Activated naive CD4-positive, alpha-beta T cell treated with anti-CD3 and anti-CD28 coated beads, Interleukin-2, amount 50 U/mL, for 72 hours (primary cell): Measurements from ENCODE around the gene CBLIF. TPM values are rescaled to one million over a fixed set of nuclear protein-coding genes. Genes with fewer than 3 reads are reported as not detected.
"Not testable (repeated sequence)": the region's sequence is repeated elsewhere in the genome, so short reads cannot be mapped to it uniquely, and the experiment has no call there.

Experiments
- ATAC-seq, 2 donors: fragments of 150-1000 bp; cut with Tn5 transposase; 2 replicates each; pipeline ENCODE4 v1.10.0; 2021; ENCODE audit warnings: mild to moderate bottlenecking in 2 of 2, moderate library complexity in 2 of 2
- DNase-seq, 2 donors: peaks; one replicate each; pipeline ENCODE4 v3.0.0; 2021 to 2022; ENCODE audit warnings: low spot score in 2 of 2
- H3K27ac Mint-ChIP-seq, 2 donors: one replicate each; pipeline ENCODE4 v1.8.0; 2022; ENCODE audit warnings: mild to moderate bottlenecking in 2 of 2, mixed read lengths in 2 of 2
- H3K36me3 Mint-ChIP-seq, 2 donors: one replicate each; pipeline ENCODE4 v1.8.0; 2022; ENCODE audit warnings: mixed read lengths in 2 of 2
- H3K9me3 Mint-ChIP-seq, 2 donors: one replicate each; pipeline ENCODE4 v1.8.0; 2022; ENCODE audit warnings: mixed read lengths in 2 of 2
- total RNA-seq, 2 donors: library from RNA; stranded (reverse); gene quantifications; one replicate each; pipeline ENCODE4 v1.2.3, GENCODE V29; 2022

The CBLIF gene
- total RNA-seq = not detected

- no peaks in the 10 kb centered on the region for H3K9me3 Mint-ChIP-seq
- no peaks in the 10 kb centered on the region for H3K36me3 Mint-ChIP-seq
- DNase-seq (no peak), ATAC-seq (no peak)
- no peak within 1 kb of the TSS for H3K27ac Mint-ChIP-seq
These were observed at the start of gene CBLIF for GRCh38 chr11:59845399-59845798. Gene CBLIF, minus strand, starts transcription at chr11:59845499. Its CDS starts 46 bp downstream, at chr11:59845453.

GRCh38 chr11:59894616-59895015 lies 49.3 kb upstream of the CBLIF start:
- no peak overlapping the region for H3K27ac Mint-ChIP-seq

GRCh38 chr11:59891781-59892181 lies 46.5 kb upstream of the CBLIF start:
- no peak for ATAC-seq
- DNase-seq = no peak
- Mint-ChIP-seq H3K27ac (no peak overlapping the region), H3K36me3 (peaks cover 22 to 42% of the 10 kb centered on the region in 2 donors), H3K9me3 (peaks cover 31 to 32% of the 10 kb centered on the region in 2 donors)

More at GRCh38 chr11:59894616-59895015, 49.3 kb upstream of the CBLIF start:
- ATAC-seq (no peak), DNase-seq (no peak)
- Mint-ChIP-seq H3K9me3 (peaks cover 11 to 12% of the 10 kb centered on the region in 2 donors), H3K36me3 (peaks cover 7 to 18% of the 10 kb centered on the region in 2 donors)

GRCh38 chr11:59887156-59887555 lies 41.9 kb upstream of the CBLIF start:
- Mint-ChIP-seq H3K9me3 (peaks cover 34 to 40% of the 10 kb centered on the region in 2 donors), H3K36me3 (peaks cover 22 to 47% of the 10 kb centered on the region in 2 donors)
- DNase-seq, ATAC-seq, H3K27ac Mint-ChIP-seq: not testable (repeated sequence)

- peaks cover 13 to 18% of the 10 kb centered on the region in 2 donors for H3K9me3 Mint-ChIP-seq
- ATAC-seq (no peak), DNase-seq (no peak)
- H3K36me3 Mint-ChIP-seq = peaks cover 5 to 18% of the 10 kb centered on the region in 2 donors
- no peak overlapping the region for H3K27ac Mint-ChIP-seq
These were observed 38.3 kb upstream of the CBLIF start for GRCh38 chr11:59883597-59883996.

GRCh38 chr11:59879567-59879966 lies 34.3 kb upstream of the CBLIF start:
- ATAC-seq (no peak), DNase-seq (no peak)
- Mint-ChIP-seq H3K36me3 (no peaks in the 10 kb centered on the region), H3K9me3 (no peaks in the 10 kb centered on the region), H3K27ac (no peak overlapping the region)

GRCh38 chr11:59878575-59878974 lies 33.3 kb upstream of the CBLIF start, which contains the start of gene OOSP3:
Gene OOSP3, plus strand, starts transcription at chr11:59878782. Its CDS starts 27 bp downstream, at chr11:59878809.
- H3K9me3 Mint-ChIP-seq = no peaks in the 10 kb centered on the region
- no peak for ATAC-seq

GRCh38 chr11:59877784-59878183 lies 32.5 kb upstream of the CBLIF start:
- ATAC-seq = no peak
- no peak for DNase-seq
- no peaks in the 10 kb centered on the region for H3K9me3 Mint-ChIP-seq

More at GRCh38 chr11:59878575-59878974, 33.3 kb upstream of the CBLIF start, which contains the start of gene OOSP3:
- Mint-ChIP-seq H3K27ac (no peak within 1 kb of the TSS), H3K36me3 (no peaks in the 10 kb centered on the region)
- no peak for DNase-seq

GRCh38 chr11:59877325-59877724 lies 32.0 kb upstream of the CBLIF start:
- H3K9me3 Mint-ChIP-seq = no peaks in the 10 kb centered on the region
- DNase-seq (no peak), ATAC-seq (no peak)
- no peaks in the 10 kb centered on the region for H3K36me3 Mint-ChIP-seq
- no peak overlapping the region for H3K27ac Mint-ChIP-seq

More at GRCh38 chr11:59877784-59878183, 32.5 kb upstream of the CBLIF start:
- Mint-ChIP-seq H3K27ac (no peak overlapping the region), H3K36me3 (no peaks in the 10 kb centered on the region)

- Mint-ChIP-seq H3K9me3 (peaks cover 10 to 11% of the 10 kb centered on the region in 2 donors), H3K36me3 (peaks cover 0 to 9% of the 10 kb centered on the region in 2 donors), H3K27ac (no peak overlapping the region)
- ATAC-seq = no peak
- no peak for DNase-seq
These were observed 30.7 kb upstream of the CBLIF start for GRCh38 chr11:59875856-59876519.

GRCh38 chr11:59872076-59872475 lies 26.8 kb upstream of the CBLIF start:
- Mint-ChIP-seq H3K36me3 (peaks cover 0 to 9% of the 10 kb centered on the region in 2 donors), H3K27ac (no peak overlapping the region), H3K9me3 (peaks cover 10 to 18% of the 10 kb centered on the region in 2 donors)
- DNase-seq (no peak), ATAC-seq (no peak)

GRCh38 chr11:59867946-59868345 lies 22.6 kb upstream of the CBLIF start:
- no peak for DNase-seq
- no peak overlapping the region for H3K27ac Mint-ChIP-seq
- no peak for ATAC-seq
- peaks cover 10 to 18% of the 10 kb centered on the region in 2 donors for H3K9me3 Mint-ChIP-seq
- H3K36me3 Mint-ChIP-seq = peaks cover 0 to 9% of the 10 kb centered on the region in 2 donors

- Mint-ChIP-seq H3K36me3 (peaks cover 0 to 5% of the 10 kb centered on the region in 2 donors), H3K27ac (no peak overlapping the region), H3K9me3 (peaks cover 6 to 14% of the 10 kb centered on the region in 2 donors)
- no peak for DNase-seq
- no peak for ATAC-seq
These were observed 21.5 kb upstream of the CBLIF start for GRCh38 chr11:59866836-59867235.

GRCh38 chr11:59866397-59866796 lies 21.1 kb upstream of the CBLIF start, which contains the start of gene TCN1:
Gene TCN1, minus strand, starts transcription at chr11:59866487. Its CDS starts 17 bp downstream, at chr11:59866470.
- Mint-ChIP-seq H3K9me3 (peaks cover 1 to 10% of the 10 kb centered on the region in 2 donors), H3K36me3 (peaks cover 0 to under 1% of the 10 kb centered on the region in 2 donors), H3K27ac (no peak within 1 kb of the TSS)
- no peak for DNase-seq
- ATAC-seq = no peak

GRCh38 chr11:59865031-59865430 lies 19.7 kb upstream of the CBLIF start:
- peak in 1 of 2 donors; percentile 40 for ATAC-seq
- Mint-ChIP-seq H3K27ac (no peak overlapping the region), H3K9me3 (no peaks in the 10 kb centered on the region), H3K36me3 (no peaks in the 10 kb centered on the region)
- no peak for DNase-seq

- ATAC-seq (no peak), DNase-seq (no peak)
- no peaks in the 10 kb centered on the region for H3K36me3 Mint-ChIP-seq
- H3K9me3 Mint-ChIP-seq = no peaks in the 10 kb centered on the region
- H3K27ac Mint-ChIP-seq = no peak overlapping the region
These were observed 17.0 kb upstream of the CBLIF start for GRCh38 chr11:59862252-59862651.

GRCh38 chr11:59859673-59860072 lies 14.4 kb upstream of the CBLIF start:
- H3K9me3 Mint-ChIP-seq = no peaks in the 10 kb centered on the region
- DNase-seq (no peak), ATAC-seq (no peak)
- no peak overlapping the region for H3K27ac Mint-ChIP-seq
- H3K36me3 Mint-ChIP-seq = no peaks in the 10 kb centered on the region
